Activated T-helper 1 cell treated with Interleukin-2 at 50 U/mL for 16 hours (primary cell): Measurements from ENCODE around the gene TAF1.
"Not testable (repeated sequence)": the region's sequence is repeated elsewhere in the genome, so short reads cannot be mapped to it uniquely, and the experiment has no call there.

Source experiments
- DNase-seq: peaks from one replicate; pipeline ENCODE4 v3.0.0-alpha.2; 2020; ENCODE audit warnings: low read depth

TAF1 gene

GRCh38 chrX:71510161-71510560 is 144.0 kb downstream of the TAF1 start:
- DNase-seq, result no peak

DNA sequence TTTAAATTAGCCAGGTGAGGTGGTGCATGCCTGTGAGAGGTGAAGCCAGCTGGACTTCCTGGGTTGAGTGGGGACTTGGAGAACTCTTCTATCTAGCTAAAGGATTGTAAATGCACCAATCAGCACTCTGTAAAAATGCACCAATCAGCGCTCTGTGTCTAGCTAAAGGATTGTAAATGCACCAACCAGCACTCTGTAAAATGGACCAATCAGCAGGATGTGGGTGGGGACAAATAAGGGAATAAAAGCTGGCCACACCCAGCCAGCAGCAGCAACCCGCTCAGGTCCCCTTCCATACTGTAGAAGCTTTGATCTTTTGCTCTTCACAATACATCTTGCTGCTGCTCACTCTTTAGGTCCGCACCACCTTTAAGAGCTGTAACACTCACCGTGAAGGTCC is 147.6 kb downstream of the TAF1 start:
- DNase-seq, result not testable (repeated sequence)

GRCh38 chrX:71514367-71515037 is 148.3 kb downstream of the TAF1 start:
- no peak for DNase-seq

DNA sequence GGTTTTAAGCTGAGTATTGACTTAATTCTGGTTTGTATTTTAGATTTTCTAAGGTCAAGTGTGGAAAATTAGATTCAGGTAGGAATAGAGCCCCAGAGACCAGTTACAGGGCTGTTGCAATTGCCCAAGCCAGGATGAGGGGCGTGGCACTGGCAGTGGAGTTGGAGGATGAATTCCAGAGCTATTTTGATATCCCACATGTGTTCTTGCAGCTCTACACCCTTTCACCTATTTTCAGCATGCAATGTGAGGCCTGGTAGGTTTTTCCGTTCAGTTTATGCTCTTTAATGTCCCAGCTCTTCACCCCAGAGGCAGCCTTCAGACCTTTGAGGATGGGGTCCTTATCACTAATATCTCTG is 148.9 kb downstream of the TAF1 start:
- no peak for DNase-seq
